ENCODE results near the gene DYNLT2.

DYNLT2 gene

DNA sequence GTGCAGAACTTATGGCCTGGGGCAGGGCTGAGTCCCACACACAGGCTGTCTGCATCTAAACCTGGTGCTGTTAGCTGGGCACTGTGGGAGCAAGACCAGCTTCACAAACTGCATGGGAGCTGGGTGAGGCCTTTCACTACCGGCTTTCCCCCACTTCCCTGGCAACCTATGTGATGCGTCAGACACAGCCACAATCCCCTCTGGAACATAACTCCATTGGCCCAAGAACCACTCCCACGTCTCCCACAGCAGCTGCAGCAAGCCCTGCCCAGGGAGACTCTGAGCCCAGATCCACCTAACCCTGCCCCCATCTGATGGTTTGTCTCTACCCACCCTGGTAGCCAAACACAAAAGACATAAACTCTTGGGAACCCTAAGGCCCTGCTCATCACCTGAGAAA is 58.9 kb downstream of the DYNLT2 start:
- DNase-seq, result no peak

GRCh38 chr6:169691260-169691659 is 60.1 kb downstream of the DYNLT2 start:
- DNase-seq, result no peak

Measured in T-helper 9 cell (primary cell).